Keratinocyte (primary cell): ENCODE measurements around the gene VIT.

ENCODE experiments used
- CTCF ChIP-seq, 3 experiments: IDR thresholded peaks in 1 of 3; conservative IDR thresholded peaks in 1 of 3; optimal IDR thresholded peaks in 1 of 3; 2 replicates in 2 of 3; 3 replicates in 1 of 3; pipeline versions ENCODE3 to v1.5.1; 2011; ENCODE audit warnings: low read length in 3 of 3, mild to moderate bottlenecking in 3 of 3, moderate library complexity in 2 of 3, control low read depth in 1 of 3, inconsistent platforms in 1 of 3; ENCODE audit not compliant: insufficient read depth in 2 of 3; ENCODE audit errors: extremely low read depth in 1 of 3
- EZH2 ChIP-seq: IDR thresholded peaks from one replicate; pipeline ENCODE4 v1.6.1; 2012; ENCODE audit warnings: inconsistent platforms, mild to moderate bottlenecking, low read length, moderate library complexity

GRCh38 chr2:36843838-36844237 is 147.3 kb downstream of the VIT start:
- TF ChIP-seq CTCF (optimal IDR thresholded peaks at IDR 0.05 in 1 of 3, IDR thresholded peaks at IDR 0.05 in 1 of 3, conservative IDR thresholded peaks at IDR 0.05 in 1 of 3; ENCODE audit: extremely low read depth in 1 of 3, insufficient read depth in 2 of 3, low read length in 3 of 3) (no peak), EZH2 (no peak)
